H1 (cell line): ENCODE measurements around the gene FOXS1. TPM values are rescaled to one million over a fixed set of nuclear protein-coding genes. Genes with fewer than 3 reads are reported as not detected.

ENCODE experiments used
- ATF3 ChIP-seq: IDR thresholded peaks from 2 replicates; pipeline ENCODE4 v1.6.1; 2011; ENCODE audit warnings: low read depth, mild to moderate bottlenecking, low read length; ENCODE audit not compliant: insufficient read depth
- EGR1 ChIP-seq: IDR thresholded peaks from 2 replicates; pipeline ENCODE4 v1.6.1; 2011; ENCODE audit warnings: low read depth, low read length, borderline replicate concordance
- JUND ChIP-seq: IDR thresholded peaks from 2 replicates; pipeline ENCODE4 v1.6.1; 2011; ENCODE audit warnings: mild to moderate bottlenecking, improper control_type of control experiment, low read length
- RFX5 ChIP-seq: IDR thresholded peaks from 2 replicates; pipeline ENCODE4 v1.6.1; 2011; ENCODE audit warnings: low read depth, low read length, improper control_type of control experiment, borderline replicate concordance
- SP2 ChIP-seq: IDR thresholded peaks from 2 replicates; pipeline ENCODE4 v1.6.1; 2012; ENCODE audit warnings: mild to moderate bottlenecking, low read length, inconsistent platforms
- polyA plus RNA-seq, 7 experiments: library from polyadenylated mRNA; depleted of rRNA in 3 of 7; stranded (reverse) in 5 of 7; unstranded in 2 of 7; fragments of >200 nt in 5 of 7; fragments of 200-250 nt in 2 of 7; gene quantifications; 1 replicate in 5 of 7; 2 replicates in 1 of 7; 4 replicates in 1 of 7; pipeline versions ENCODE4 v1.2.1 to v1.2.3, GENCODE V29; 2011 to 2013; ENCODE audit warnings: missing spikeins in 2 of 7, mixed read lengths in 2 of 7
- total RNA-seq: library from RNA; stranded (reverse); fragmentation: NEBNext Ultra II Directional; extraction: Animal tissue kit (Norgen Biotek cat#: 25700); gene quantifications from 2 replicates; pipeline ENCODE4 v1.2.1, GENCODE V29; 2021
- TF ChIP-seq, protein P1 (sequence below): fragments of 300-600 bp; sonication (generic); IDR thresholded peaks from 2 replicates; pipeline ENCODE4 v1.7.1; 2012; ENCODE audit warnings: low read length, moderate library complexity, mild to moderate bottlenecking, inconsistent platforms; ENCODE audit not compliant: insufficient replicate concordance
- TF ChIP-seq, protein P2 (sequence below), 3 experiments: IDR thresholded peaks; 1 replicate in 2 of 3; 2 replicates in 1 of 3; pipeline versions ENCODE4 v1.5.1 to v1.6.1; 2011; ENCODE audit warnings: low read length in 3 of 3, mild to moderate bottlenecking in 3 of 3, inconsistent platforms in 2 of 3, low read depth in 1 of 3, moderate library complexity in 1 of 3; ENCODE audit not compliant: insufficient read depth in 1 of 3; ENCODE audit errors: control extremely low read depth in 1 of 3

FOXS1 gene
- total and polyA plus RNA-seq, 2 of the 8 experiments (the other 6 are each of a cell fraction or from before 2014, with no cell fraction given) = 0.45 TPM; not detected in 1

DNA sequence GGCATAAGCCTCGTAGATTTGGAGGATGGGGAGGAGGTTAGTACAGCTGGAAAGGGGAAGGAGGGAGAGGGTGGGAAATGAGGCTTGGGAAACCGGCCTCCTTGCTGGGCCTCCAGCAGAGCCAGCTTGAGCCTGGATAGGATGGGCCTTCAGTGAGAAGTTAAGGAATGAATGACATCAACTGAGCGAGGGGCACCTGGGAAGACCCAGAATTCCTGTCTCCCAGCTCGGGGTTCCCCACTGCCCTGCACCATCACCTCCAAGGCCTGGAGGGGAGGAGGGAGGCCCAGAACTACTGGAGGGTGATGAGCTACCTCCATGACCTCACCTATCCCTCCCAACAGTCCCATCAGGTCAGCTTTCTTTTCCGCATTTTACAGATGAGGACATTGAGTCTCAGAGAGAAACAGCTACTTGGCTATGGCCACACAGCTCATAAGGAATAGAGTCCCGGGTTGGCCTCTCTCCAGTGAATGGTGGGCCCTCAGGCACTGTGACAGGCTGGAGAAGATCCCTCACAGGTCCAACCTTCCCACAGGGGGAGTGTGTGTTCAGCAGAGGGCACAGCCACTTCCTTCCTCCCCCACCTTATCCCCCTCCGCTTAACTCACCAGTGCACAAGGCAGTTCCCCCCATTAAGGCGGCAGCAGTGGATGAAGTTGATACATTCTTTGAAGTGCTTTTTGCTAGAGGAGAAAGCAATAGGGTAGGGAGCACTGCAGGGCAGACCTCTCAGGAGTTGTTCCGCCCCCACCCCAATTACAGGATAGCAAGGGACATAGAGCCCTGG, 18.1 kb upstream of the FOXS1 start (continued):
- TF ChIP-seq, protein P1, sequence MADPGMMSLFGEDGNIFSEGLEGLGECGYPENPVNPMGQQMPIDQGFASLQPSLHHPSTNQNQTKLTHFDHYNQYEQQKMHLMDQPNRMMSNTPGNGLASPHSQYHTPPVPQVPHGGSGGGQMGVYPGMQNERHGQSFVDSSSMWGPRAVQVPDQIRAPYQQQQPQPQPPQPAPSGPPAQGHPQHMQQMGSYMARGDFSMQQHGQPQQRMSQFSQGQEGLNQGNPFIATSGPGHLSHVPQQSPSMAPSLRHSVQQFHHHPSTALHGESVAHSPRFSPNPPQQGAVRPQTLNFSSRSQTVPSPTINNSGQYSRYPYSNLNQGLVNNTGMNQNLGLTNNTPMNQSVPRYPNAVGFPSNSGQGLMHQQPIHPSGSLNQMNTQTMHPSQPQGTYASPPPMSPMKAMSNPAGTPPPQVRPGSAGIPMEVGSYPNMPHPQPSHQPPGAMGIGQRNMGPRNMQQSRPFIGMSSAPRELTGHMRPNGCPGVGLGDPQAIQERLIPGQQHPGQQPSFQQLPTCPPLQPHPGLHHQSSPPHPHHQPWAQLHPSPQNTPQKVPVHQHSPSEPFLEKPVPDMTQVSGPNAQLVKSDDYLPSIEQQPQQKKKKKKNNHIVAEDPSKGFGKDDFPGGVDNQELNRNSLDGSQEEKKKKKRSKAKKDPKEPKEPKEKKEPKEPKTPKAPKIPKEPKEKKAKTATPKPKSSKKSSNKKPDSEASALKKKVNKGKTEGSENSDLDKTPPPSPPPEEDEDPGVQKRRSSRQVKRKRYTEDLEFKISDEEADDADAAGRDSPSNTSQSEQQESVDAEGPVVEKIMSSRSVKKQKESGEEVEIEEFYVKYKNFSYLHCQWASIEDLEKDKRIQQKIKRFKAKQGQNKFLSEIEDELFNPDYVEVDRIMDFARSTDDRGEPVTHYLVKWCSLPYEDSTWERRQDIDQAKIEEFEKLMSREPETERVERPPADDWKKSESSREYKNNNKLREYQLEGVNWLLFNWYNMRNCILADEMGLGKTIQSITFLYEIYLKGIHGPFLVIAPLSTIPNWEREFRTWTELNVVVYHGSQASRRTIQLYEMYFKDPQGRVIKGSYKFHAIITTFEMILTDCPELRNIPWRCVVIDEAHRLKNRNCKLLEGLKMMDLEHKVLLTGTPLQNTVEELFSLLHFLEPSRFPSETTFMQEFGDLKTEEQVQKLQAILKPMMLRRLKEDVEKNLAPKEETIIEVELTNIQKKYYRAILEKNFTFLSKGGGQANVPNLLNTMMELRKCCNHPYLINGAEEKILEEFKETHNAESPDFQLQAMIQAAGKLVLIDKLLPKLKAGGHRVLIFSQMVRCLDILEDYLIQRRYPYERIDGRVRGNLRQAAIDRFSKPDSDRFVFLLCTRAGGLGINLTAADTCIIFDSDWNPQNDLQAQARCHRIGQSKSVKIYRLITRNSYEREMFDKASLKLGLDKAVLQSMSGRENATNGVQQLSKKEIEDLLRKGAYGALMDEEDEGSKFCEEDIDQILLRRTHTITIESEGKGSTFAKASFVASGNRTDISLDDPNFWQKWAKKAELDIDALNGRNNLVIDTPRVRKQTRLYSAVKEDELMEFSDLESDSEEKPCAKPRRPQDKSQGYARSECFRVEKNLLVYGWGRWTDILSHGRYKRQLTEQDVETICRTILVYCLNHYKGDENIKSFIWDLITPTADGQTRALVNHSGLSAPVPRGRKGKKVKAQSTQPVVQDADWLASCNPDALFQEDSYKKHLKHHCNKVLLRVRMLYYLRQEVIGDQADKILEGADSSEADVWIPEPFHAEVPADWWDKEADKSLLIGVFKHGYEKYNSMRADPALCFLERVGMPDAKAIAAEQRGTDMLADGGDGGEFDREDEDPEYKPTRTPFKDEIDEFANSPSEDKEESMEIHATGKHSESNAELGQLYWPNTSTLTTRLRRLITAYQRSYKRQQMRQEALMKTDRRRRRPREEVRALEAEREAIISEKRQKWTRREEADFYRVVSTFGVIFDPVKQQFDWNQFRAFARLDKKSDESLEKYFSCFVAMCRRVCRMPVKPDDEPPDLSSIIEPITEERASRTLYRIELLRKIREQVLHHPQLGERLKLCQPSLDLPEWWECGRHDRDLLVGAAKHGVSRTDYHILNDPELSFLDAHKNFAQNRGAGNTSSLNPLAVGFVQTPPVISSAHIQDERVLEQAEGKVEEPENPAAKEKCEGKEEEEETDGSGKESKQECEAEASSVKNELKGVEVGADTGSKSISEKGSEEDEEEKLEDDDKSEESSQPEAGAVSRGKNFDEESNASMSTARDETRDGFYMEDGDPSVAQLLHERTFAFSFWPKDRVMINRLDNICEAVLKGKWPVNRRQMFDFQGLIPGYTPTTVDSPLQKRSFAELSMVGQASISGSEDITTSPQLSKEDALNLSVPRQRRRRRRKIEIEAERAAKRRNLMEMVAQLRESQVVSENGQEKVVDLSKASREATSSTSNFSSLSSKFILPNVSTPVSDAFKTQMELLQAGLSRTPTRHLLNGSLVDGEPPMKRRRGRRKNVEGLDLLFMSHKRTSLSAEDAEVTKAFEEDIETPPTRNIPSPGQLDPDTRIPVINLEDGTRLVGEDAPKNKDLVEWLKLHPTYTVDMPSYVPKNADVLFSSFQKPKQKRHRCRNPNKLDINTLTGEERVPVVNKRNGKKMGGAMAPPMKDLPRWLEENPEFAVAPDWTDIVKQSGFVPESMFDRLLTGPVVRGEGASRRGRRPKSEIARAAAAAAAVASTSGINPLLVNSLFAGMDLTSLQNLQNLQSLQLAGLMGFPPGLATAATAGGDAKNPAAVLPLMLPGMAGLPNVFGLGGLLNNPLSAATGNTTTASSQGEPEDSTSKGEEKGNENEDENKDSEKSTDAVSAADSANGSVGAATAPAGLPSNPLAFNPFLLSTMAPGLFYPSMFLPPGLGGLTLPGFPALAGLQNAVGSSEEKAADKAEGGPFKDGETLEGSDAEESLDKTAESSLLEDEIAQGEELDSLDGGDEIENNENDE = no peak
- TF ChIP-seq ATF3 (no peak), SP2 (no peak), JUND (no peak), EGR1 (no peak), RFX5 (no peak)
- TF ChIP-seq, protein P2, sequence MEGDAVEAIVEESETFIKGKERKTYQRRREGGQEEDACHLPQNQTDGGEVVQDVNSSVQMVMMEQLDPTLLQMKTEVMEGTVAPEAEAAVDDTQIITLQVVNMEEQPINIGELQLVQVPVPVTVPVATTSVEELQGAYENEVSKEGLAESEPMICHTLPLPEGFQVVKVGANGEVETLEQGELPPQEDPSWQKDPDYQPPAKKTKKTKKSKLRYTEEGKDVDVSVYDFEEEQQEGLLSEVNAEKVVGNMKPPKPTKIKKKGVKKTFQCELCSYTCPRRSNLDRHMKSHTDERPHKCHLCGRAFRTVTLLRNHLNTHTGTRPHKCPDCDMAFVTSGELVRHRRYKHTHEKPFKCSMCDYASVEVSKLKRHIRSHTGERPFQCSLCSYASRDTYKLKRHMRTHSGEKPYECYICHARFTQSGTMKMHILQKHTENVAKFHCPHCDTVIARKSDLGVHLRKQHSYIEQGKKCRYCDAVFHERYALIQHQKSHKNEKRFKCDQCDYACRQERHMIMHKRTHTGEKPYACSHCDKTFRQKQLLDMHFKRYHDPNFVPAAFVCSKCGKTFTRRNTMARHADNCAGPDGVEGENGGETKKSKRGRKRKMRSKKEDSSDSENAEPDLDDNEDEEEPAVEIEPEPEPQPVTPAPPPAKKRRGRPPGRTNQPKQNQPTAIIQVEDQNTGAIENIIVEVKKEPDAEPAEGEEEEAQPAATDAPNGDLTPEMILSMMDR (IDR thresholded peaks at IDR 0.05; ENCODE audit: control extremely low read depth in 1 of 3, insufficient read depth in 1 of 3, low read depth in 1 of 3, low read length in 3 of 3) = no peak
